HCT116 (cell line): Measurements from ENCODE around the gene GRIN2A. TPM values are rescaled to one million over a fixed set of nuclear protein-coding genes. Genes with fewer than 3 reads are reported as not detected.

Source experiments
- ATAC-seq: fragments of 200-7000 bp; cut with Tn5 transposase; 2 replicates; pipeline ENCODE4 v1.9.1; 2020; ENCODE audit warnings: mild to moderate bottlenecking, moderate library complexity
- BruUV-seq: library from RNA; stranded (reverse); fragments of 400-500 nt; replicated peaks from 2 replicates; lab custom pipeline; 2021; lab: Mats Ljungman, UMichigan
- CTCF ChIA-PET: fragments of 300-600 bp; sonication (Branson Sonifier 250); formaldehyde crosslinking; loops from one replicate; lab custom pipeline; 2021; ENCODE audit warnings: antibody characterized with exemption; lab: Charles Lee
- POLR2A ChIA-PET: fragments of 300-600, 350-600 bp; sonication (Branson Sonifier 250); formaldehyde crosslinking; loops from one replicate; lab custom pipeline; 2021; ENCODE audit warnings: antibody characterized with exemption; lab: Charles Lee
- RAD21 ChIA-PET, 2 experiments: fragments of 300-600 bp; sonication (Branson Sonifier 250); formaldehyde crosslinking; loops; one replicate each; lab custom pipeline; 2023; ENCODE audit warnings: low total read pairs in 2 of 2; ENCODE audit not compliant: uncharacterized antibody in 2 of 2, unreplicated experiment in 2 of 2, low non-redundant PET in 1 of 2; lab: Charles Lee
- DNase-seq: peaks from one replicate; pipeline ENCODE4 v3.0.0-alpha.2; 2010; ENCODE audit warnings: low read depth, low spot score
- H2AFZ ChIP-seq: fragments of 200-600 bp; shearing (Covaris generic), sonication (generic); 2 replicates; pipeline ENCODE4 v1.6.1; 2017; ENCODE audit warnings: low read depth, mixed run types, mixed read lengths, antibody characterized with exemption, low read length; ENCODE audit not compliant: poor library complexity, severe bottlenecking
- H3K27ac ChIP-seq: 2 replicates; pipeline ENCODE4 v1.5.1; 2012; ENCODE audit warnings: low read depth, low read length
- H3K27me3 ChIP-seq: fragments of 200-600 bp; sonication (generic); 2 replicates; pipeline ENCODE4 v1.6.1; 2016; ENCODE audit warnings: mixed run types, low read length, mixed read lengths; ENCODE audit not compliant: insufficient read depth
- H3K36me3 ChIP-seq, 2 experiments: fragments of 200-500 bp in 1 of 2; fragments of 200-600 bp in 1 of 2; sonication (Bioruptor generic) in 1 of 2; sonication (generic) in 1 of 2; 2 replicates each; pipeline versions ENCODE4 v1.5.1 to v1.6.1; 2014 to 2016; ENCODE audit warnings: low read length in 2 of 2, inconsistent platforms in 1 of 2, mixed read lengths in 1 of 2, mixed run types in 1 of 2; ENCODE audit not compliant: insufficient read depth in 2 of 2, control insufficient read depth in 1 of 2
- H3K4me1 ChIP-seq, 2 experiments: fragments of 200-600 bp in 1 of 2; sonication (generic) in 1 of 2; 2 replicates each; pipeline versions ENCODE4 v1.5.1 to v1.6.1; 2012 to 2017; ENCODE audit warnings: low read length in 2 of 2, inconsistent platforms in 1 of 2, mild to moderate bottlenecking in 1 of 2, mixed read lengths in 1 of 2, mixed run types in 1 of 2, moderate library complexity in 1 of 2; ENCODE audit not compliant: insufficient read depth in 2 of 2, control insufficient read depth in 1 of 2
- H3K4me2 ChIP-seq: fragments of 200-600 bp; sonication (generic); 2 replicates; pipeline ENCODE4 v1.6.1; 2017; ENCODE audit warnings: mixed run types, low read length, mixed read lengths
- H3K4me3 ChIP-seq, 2 experiments: fragments of 200-600 bp in 1 of 2; sonication (generic) in 1 of 2; replicated peaks in 1 of 2; 2 replicates each; pipeline ENCODE4 v1.5.1; 2011 to 2016; ENCODE audit warnings: low read length in 2 of 2, control low read depth in 1 of 2, low read depth in 1 of 2, mild to moderate bottlenecking in 1 of 2, mixed read lengths in 1 of 2, mixed run types in 1 of 2
- H3K79me2 ChIP-seq: fragments of 200-600 bp; sonication (generic); 2 replicates; pipeline ENCODE4 v1.6.1; 2017; ENCODE audit warnings: mild to moderate bottlenecking, mixed run types, low read length, moderate library complexity, mixed read lengths; ENCODE audit not compliant: insufficient read depth
- H3K9ac ChIP-seq: fragments of 200-600 bp; sonication (generic); 2 replicates; pipeline ENCODE4 v1.6.1; 2016; ENCODE audit warnings: low read length, mixed read lengths
- H3K9me2 ChIP-seq: fragments of 200-600 bp; sonication (generic), shearing (Covaris generic); 2 replicates; pipeline ENCODE4 v1.6.1; 2017; ENCODE audit warnings: mixed run types, mild to moderate bottlenecking, moderate library complexity; ENCODE audit not compliant: insufficient read depth
- H3K9me3 ChIP-seq, 2 experiments: fragments of 200-500 bp in 1 of 2; fragments of 200-600 bp in 1 of 2; sonication (Bioruptor generic) in 1 of 2; sonication (generic) in 1 of 2; 2 replicates each; pipeline ENCODE4 v1.6.1; 2014 to 2017; ENCODE audit warnings: low read length in 2 of 2, mixed read lengths in 2 of 2, inconsistent platforms in 1 of 2, low read depth in 1 of 2, mild to moderate bottlenecking in 1 of 2, mixed run types in 1 of 2, moderate library complexity in 1 of 2; ENCODE audit not compliant: control insufficient read depth in 1 of 2, insufficient read depth in 1 of 2
- H4K20me1 ChIP-seq: fragments of 200-600 bp; sonication (generic), shearing (Covaris generic); 2 replicates; pipeline ENCODE4 v1.6.1; 2017; ENCODE audit warnings: mixed run types, mild to moderate bottlenecking, moderate library complexity; ENCODE audit not compliant: insufficient read depth
- CBX3 ChIP-seq: IDR thresholded peaks from 2 replicates; pipeline ENCODE4 v1.6.1; 2012; ENCODE audit warnings: low read depth
- CEBPB ChIP-seq: IDR thresholded peaks from 2 replicates; pipeline ENCODE4 v1.6.1; 2012; ENCODE audit warnings: low read depth
- CTCF ChIP-seq, 3 experiments: fragments of 200-600 bp in 1 of 3; sonication (generic) in 1 of 3; IDR thresholded peaks in 2 of 3; conservative IDR thresholded peaks in 1 of 3; 2 replicates each; pipeline ENCODE4 v1.5.1; 2012 to 2017; ENCODE audit warnings: low read depth in 2 of 3, low read length in 2 of 3, antibody characterized with exemption in 1 of 3, borderline replicate concordance in 1 of 3, control low read depth in 1 of 3, mild to moderate bottlenecking in 1 of 3, mixed read lengths in 1 of 3, mixed run types in 1 of 3, moderate library complexity in 1 of 3; ENCODE audit not compliant: insufficient read depth in 1 of 3
- EGR1 ChIP-seq: IDR thresholded peaks from 2 replicates; pipeline ENCODE4 v1.6.1; 2012; ENCODE audit warnings: low read depth
- EZH2 ChIP-seq: fragments of 200-600 bp; sonication (generic); IDR thresholded peaks from 2 replicates; pipeline ENCODE4 v1.6.1; 2017; ENCODE audit warnings: antibody characterized with exemption, mixed run types
- FOSL1 ChIP-seq: IDR thresholded peaks from 2 replicates; pipeline ENCODE4 v1.6.1; 2012; ENCODE audit warnings: low read depth
- JUND ChIP-seq: IDR thresholded peaks from 2 replicates; pipeline ENCODE4 v1.6.1; 2012
- MAX ChIP-seq: IDR thresholded peaks from 2 replicates; pipeline ENCODE4 v1.6.1; 2012
- POLR2A ChIP-seq: IDR thresholded peaks from 2 replicates; pipeline ENCODE4 v1.7.0; 2011; ENCODE audit warnings: borderline replicate concordance; ENCODE audit not compliant: insufficient read depth, insufficient read length; ENCODE audit errors: extremely low read depth
- REST ChIP-seq: IDR thresholded peaks from 2 replicates; pipeline ENCODE4 v1.6.1; 2012; ENCODE audit warnings: low read depth
- SIN3A ChIP-seq: IDR thresholded peaks from 2 replicates; pipeline ENCODE4 v1.6.1; 2012; ENCODE audit warnings: low read depth
- TCF7L2 ChIP-seq: IDR thresholded peaks from 2 replicates; pipeline ENCODE4 v1.7.0; 2011; ENCODE audit warnings: borderline replicate concordance, inconsistent platforms; ENCODE audit not compliant: insufficient read depth, insufficient read length; ENCODE audit errors: extremely low read depth
- YY1 ChIP-seq: IDR thresholded peaks from 2 replicates; pipeline ENCODE4 v1.6.1; 2011; ENCODE audit warnings: low read length, low read depth, moderate library complexity, mild to moderate bottlenecking; ENCODE audit not compliant: insufficient replicate concordance; ENCODE audit errors: extremely low read depth
- ZFX ChIP-seq: fragments of 450-650 bp; IDR thresholded peaks from 2 replicates; pipeline ENCODE4 v1.6.1; 2017
- ZNF274 ChIP-seq: fragments of 200-500 bp; sonication (Bioruptor generic); IDR thresholded peaks from 2 replicates; pipeline ENCODE4 v1.6.1; 2014; ENCODE audit warnings: mild to moderate bottlenecking, low read depth, low read length, inconsistent platforms
- intact Hi-C: fragments of 100-400 bp; cut with micrococcal nuclease; formaldehyde crosslinking; loops from 2 replicates; pipeline ENCODE4 v1.10.0; 2022
- total RNA-seq: library from RNA; stranded (reverse); gene quantifications from one replicate; pipeline ENCODE4 v1.2.1, GENCODE V29; 2021; ENCODE audit not compliant: unreplicated experiment

The GRIN2A gene
- total RNA-seq, 1 experiment from 2014 or later, result 0.02 TPM

- Histone ChIP-seq H3K79me2 (no peaks in the 10 kb centered on the region), H2AFZ (no peak overlapping the region), H3K9me3 (no peaks in the 10 kb centered on the region), H3K27me3 (peaks cover 22% of the 10 kb centered on the region), H3K27ac (no peak overlapping the region), H3K4me1 (no peaks in the 10 kb centered on the region), H3K9me2 (no peaks in the 10 kb centered on the region), H3K4me2 (no peak overlapping the region), H3K9ac (no peak overlapping the region), H4K20me1 (no peaks in the 10 kb centered on the region), H3K4me3 (no peak overlapping the region), H3K36me3 (no peaks in the 10 kb centered on the region)
- ChIA-PET RAD21 (no interaction called here), CTCF (no interaction called here), POLR2A (no interaction called here)
- ATAC-seq (no peak), DNase-seq (no peak)
- intact Hi-C loops, result no loop called here
- BruUV-seq, result no TSS peak
- TF ChIP-seq JUND (no peak), YY1 (no peak), CBX3 (no peak), TCF7L2 (no peak), ZNF274 (no peak), EGR1 (no peak), POLR2A (no peak), CEBPB (no peak), REST (no peak), SIN3A (no peak), EZH2 (no peak), FOSL1 (no peak), MAX (no peak), ZFX (no peak), CTCF (IDR thresholded peaks at IDR 0.05 in 2 of 3, conservative IDR thresholded peaks at IDR 0.05 in 1 of 3; ENCODE audit: borderline replicate concordance in 1 of 3, insufficient read depth in 1 of 3, low read depth in 2 of 3, low read length in 2 of 3) (no peak)
Measured at GRCh38 chr16:9895817-9896216, 286.4 kb downstream of the GRIN2A start.
